ENCODE results near the gene IDH2. TPM values are rescaled to one million over a fixed set of nuclear protein-coding genes. Genes with fewer than 3 reads are reported as not detected.
A peak's percentile ranks its signal among the peaks of the same experiment; 100 is the strongest.

IDH2 gene
- total RNA-seq, 1 donor from 2014 or later, result 93.1 TPM

GRCh38 chr15:90086868-90087268 is 15.4 kb downstream of the IDH2 start:
- Histone ChIP-seq H3F3A (ENCODE audit: low read depth) (peaks cover 14% of the 10 kb centered on the region), H3K4me1 (peaks cover 7% of the 10 kb centered on the region), H3K27me3 (no peaks in the 10 kb centered on the region), H3K36me3 (no peaks in the 10 kb centered on the region), H3K9ac (no peak overlapping the region), H3K9me3 (ENCODE audit: low read depth) (no peaks in the 10 kb centered on the region), H3K4me3 (no peak overlapping the region), H3K27ac (no peak overlapping the region), H3K4me2 (no peak overlapping the region), H3K79me2 (ENCODE audit: low read depth) (no peaks in the 10 kb centered on the region), H2AFZ (replicated peaks) (no peak overlapping the region), H4K20me1 (ENCODE audit: low read depth) (peaks cover 9% of the 10 kb centered on the region)
- Mint-ChIP-seq H3K4me1 (peaks cover 3% of the 10 kb centered on the region), H3K36me3 (peaks cover 34% of the 10 kb centered on the region), H3K4me3 (no peak overlapping the region), H3K9me3 (no peaks in the 10 kb centered on the region), H3K27ac (no peak overlapping the region), H3K27me3 (ENCODE audit: insufficient read depth, low read depth) (peaks cover 6% of the 10 kb centered on the region)
- TF ChIP-seq CTCF (IDR thresholded peaks at IDR 0.05), result peak; percentile 71
- no peak for TF ChIP-seq EZH2phosphoT487 (IDR thresholded peaks at IDR 0.05)
- peak; percentile 59 for DNase-seq (ENCODE audit: low spot score)

- H2AFZ ChIP-seq (replicated peaks), result no peak overlapping the region
- Mint-ChIP-seq H3K4me1 (peaks cover 3% of the 10 kb centered on the region), H3K36me3 (peaks cover 27% of the 10 kb centered on the region), H3K9me3 (no peaks in the 10 kb centered on the region), H3K27me3 (ENCODE audit: insufficient read depth, low read depth) (peaks cover 3% of the 10 kb centered on the region), H3K27ac (peak overlapping the region; percentile 33), H3K4me3 (no peak overlapping the region)
- no peak overlapping the region for H3K27ac ChIP-seq
- H3K4me1 ChIP-seq, result peaks cover 7% of the 10 kb centered on the region
- H3K4me3 ChIP-seq, result no peak overlapping the region
- no peaks in the 10 kb centered on the region for H3K79me2 ChIP-seq (ENCODE audit: low read depth)
- H3K4me2 ChIP-seq, result no peak overlapping the region
- peaks cover 9% of the 10 kb centered on the region for H4K20me1 ChIP-seq (ENCODE audit: low read depth)
- no peak for DNase-seq (ENCODE audit: low spot score)
- H3K9ac ChIP-seq, result no peak overlapping the region
- peaks cover 15% of the 10 kb centered on the region for H3F3A ChIP-seq (ENCODE audit: low read depth)
- H3K36me3 ChIP-seq, result no peaks in the 10 kb centered on the region
- TF ChIP-seq EZH2 (IDR thresholded peaks at IDR 0.05) (no peak), CTCF (IDR thresholded peaks at IDR 0.05) (no peak), EZH2phosphoT487 (IDR thresholded peaks at IDR 0.05) (no peak)
- no peaks in the 10 kb centered on the region for H3K27me3 ChIP-seq
- no peaks in the 10 kb centered on the region for H3K9me3 ChIP-seq (ENCODE audit: low read depth)
These were observed 16.7 kb downstream of the IDH2 start for GRCh38 chr15:90085565-90085964.

GRCh38 chr15:90084876-90085423 is 17.3 kb downstream of the IDH2 start:
- H3K4me1 Mint-ChIP-seq, result peaks cover 3% of the 10 kb centered on the region
- H3K27me3 ChIP-seq, result no peaks in the 10 kb centered on the region
- no peaks in the 10 kb centered on the region for H3K79me2 ChIP-seq (ENCODE audit: low read depth)
- H3K4me1 ChIP-seq, result peaks cover 7% of the 10 kb centered on the region
- H3K36me3 ChIP-seq, result no peaks in the 10 kb centered on the region
- no peak overlapping the region for H3K27ac ChIP-seq
- H2AFZ ChIP-seq (replicated peaks), result no peak overlapping the region
- no peak overlapping the region for H3K4me3 Mint-ChIP-seq
- H3K9me3 Mint-ChIP-seq, result no peaks in the 10 kb centered on the region
- DNase-seq (ENCODE audit: low spot score), result no peak
- H3K4me2 ChIP-seq, result no peak overlapping the region
- no peak overlapping the region for H3K27ac Mint-ChIP-seq
- peaks cover 25% of the 10 kb centered on the region for H3K36me3 Mint-ChIP-seq
- TF ChIP-seq CTCF (IDR thresholded peaks at IDR 0.05) (no peak), EZH2 (IDR thresholded peaks at IDR 0.05) (no peak), EZH2phosphoT487 (IDR thresholded peaks at IDR 0.05) (no peak)
- peaks cover 15% of the 10 kb centered on the region for H3F3A ChIP-seq (ENCODE audit: low read depth)
- peaks cover 3% of the 10 kb centered on the region for H3K27me3 Mint-ChIP-seq (ENCODE audit: insufficient read depth, low read depth)
- no peak overlapping the region for H3K9ac ChIP-seq
- H3K4me3 ChIP-seq, result no peak overlapping the region
- peaks cover 9% of the 10 kb centered on the region for H4K20me1 ChIP-seq (ENCODE audit: low read depth)
- H3K9me3 ChIP-seq (ENCODE audit: low read depth), result no peaks in the 10 kb centered on the region

Measured in neural progenitor cell (in vitro differentiated cells).